ENCODE data around the gene CALM1.

CALM1 gene

DNA sequence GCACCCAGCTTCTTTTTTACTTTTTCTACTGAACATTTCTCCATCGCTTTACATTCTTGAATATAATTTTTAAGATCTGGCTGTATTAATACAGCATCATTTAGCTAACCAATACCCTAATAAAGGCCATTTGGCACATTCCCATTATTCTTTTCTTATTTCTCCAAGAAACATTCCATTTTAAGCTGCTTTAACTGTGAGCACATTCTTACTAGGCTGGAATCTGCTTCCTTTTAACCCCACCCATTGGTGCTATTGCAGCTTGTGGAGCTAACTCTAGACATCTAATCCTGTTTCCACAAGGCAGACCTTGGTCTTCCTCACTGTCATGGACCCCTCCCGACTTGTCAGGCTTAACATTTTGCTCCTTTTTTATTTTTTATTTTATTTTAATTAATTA, 15.2 kb downstream of the CALM1 start:
- no peak overlapping the region for H3K27ac ChIP-seq
- no peak for TF ChIP-seq ZFX (IDR thresholded peaks at IDR 0.05)
- TF ChIP-seq CTCF (conservative IDR thresholded peaks at IDR 0.05), result no peak

- TF ChIP-seq ZFX (IDR thresholded peaks at IDR 0.05) (no peak), CTCF (conservative IDR thresholded peaks at IDR 0.05) (no peak)
- no peak overlapping the region for H3K27ac ChIP-seq
Observed at GRCh38 chr14:90416720-90417119, 19.9 kb downstream of the CALM1 start.

- TF ChIP-seq ZFX (IDR thresholded peaks at IDR 0.05), result no peak
- no peak for TF ChIP-seq CTCF (conservative IDR thresholded peaks at IDR 0.05)
- no peak overlapping the region for H3K27ac ChIP-seq
Observed at GRCh38 chr14:90418053-90418452, 21.2 kb downstream of the CALM1 start.

- TF ChIP-seq ZFX (IDR thresholded peaks at IDR 0.05), result no peak
- TF ChIP-seq CTCF (conservative IDR thresholded peaks at IDR 0.05), result no peak
- H3K27ac ChIP-seq, result no peak overlapping the region
Observed at GRCh38 chr14:90419200-90419599, 22.4 kb downstream of the CALM1 start.

GRCh38 chr14:90421001-90421631, 24.3 kb downstream of the CALM1 start:
- no peak overlapping the region for H3K27ac ChIP-seq
- TF ChIP-seq ZFX (IDR thresholded peaks at IDR 0.05), result no peak
- no peak for TF ChIP-seq CTCF (conservative IDR thresholded peaks at IDR 0.05)

DNA sequence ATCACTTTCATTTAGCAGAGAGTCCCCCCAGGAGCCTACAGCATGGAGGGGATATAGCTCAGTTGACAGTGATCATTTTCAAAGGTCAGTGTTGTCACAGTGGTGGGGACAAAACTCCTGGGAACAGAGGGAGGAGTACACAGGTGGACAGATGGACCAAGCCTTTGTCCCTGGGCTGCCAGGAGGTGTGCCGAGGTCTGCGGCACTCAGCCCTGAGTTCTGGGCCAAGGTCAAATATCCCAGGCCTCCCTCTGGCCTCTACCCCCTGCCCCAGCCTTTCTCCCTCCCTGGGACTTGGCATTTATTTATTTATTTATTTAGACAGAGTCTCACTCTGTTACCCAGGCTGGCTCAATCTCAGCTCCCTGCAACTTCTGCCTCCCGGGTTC, 24.8 kb downstream of the CALM1 start:
- no peak overlapping the region for H3K27ac ChIP-seq
- TF ChIP-seq CTCF (conservative IDR thresholded peaks at IDR 0.05), result no peak
- no peak for TF ChIP-seq ZFX (IDR thresholded peaks at IDR 0.05)

- TF ChIP-seq ZFX (IDR thresholded peaks at IDR 0.05) (no peak), CTCF (conservative IDR thresholded peaks at IDR 0.05) (no peak)
- no peak overlapping the region for H3K27ac ChIP-seq
Observed at GRCh38 chr14:90423166-90423565, 26.3 kb downstream of the CALM1 start.
